Measurements from ENCODE around the gene EPG5. TPM values are rescaled to one million over a fixed set of nuclear protein-coding genes. Genes with fewer than 3 reads are reported as not detected.

The EPG5 gene
- total and polyA plus RNA-seq, 9 of the 15 experiments (the other 6 are each of a cell fraction or from before 2014, with no cell fraction given), result 1.3 to 10.7 (median 5.2) TPM

- TF ChIP-seq CSDE1 (IDR thresholded peaks at IDR 0.05), result no peak
- no peak for TF ChIP-seq COPS2 (conservative IDR thresholded peaks at IDR 0.05)
- TF ChIP-seq, protein P1, sequence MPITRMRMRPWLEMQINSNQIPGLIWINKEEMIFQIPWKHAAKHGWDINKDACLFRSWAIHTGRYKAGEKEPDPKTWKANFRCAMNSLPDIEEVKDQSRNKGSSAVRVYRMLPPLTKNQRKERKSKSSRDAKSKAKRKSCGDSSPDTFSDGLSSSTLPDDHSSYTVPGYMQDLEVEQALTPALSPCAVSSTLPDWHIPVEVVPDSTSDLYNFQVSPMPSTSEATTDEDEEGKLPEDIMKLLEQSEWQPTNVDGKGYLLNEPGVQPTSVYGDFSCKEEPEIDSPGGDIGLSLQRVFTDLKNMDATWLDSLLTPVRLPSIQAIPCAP (CRISPR knock-in tag; IDR thresholded peaks at IDR 0.05; ENCODE audit: borderline replicate concordance), result no peak
- TF ChIP-seq ZNF140 (CRISPR knock-in tag; IDR thresholded peaks at IDR 0.05), result no peak
- TF ChIP-seq ZBTB12 (CRISPR knock-in tag; IDR thresholded peaks at IDR 0.05), result no peak
- no peak for TF ChIP-seq ZNF384 (IDR thresholded peaks at IDR 0.05; ENCODE audit: low read depth, low read length)
- no peak for TF ChIP-seq TOE1 (IDR thresholded peaks at IDR 0.05; ENCODE audit: borderline replicate concordance)
- TF ChIP-seq TOE1 (CRISPR knock-in tag; IDR thresholded peaks at IDR 0.05; ENCODE audit: borderline replicate concordance, low read depth), result no peak
- TF ChIP-seq PATZ1 (CRISPR knock-in tag; IDR thresholded peaks at IDR 0.05; ENCODE audit: borderline replicate concordance), result no peak
- TF ChIP-seq, protein P2, sequence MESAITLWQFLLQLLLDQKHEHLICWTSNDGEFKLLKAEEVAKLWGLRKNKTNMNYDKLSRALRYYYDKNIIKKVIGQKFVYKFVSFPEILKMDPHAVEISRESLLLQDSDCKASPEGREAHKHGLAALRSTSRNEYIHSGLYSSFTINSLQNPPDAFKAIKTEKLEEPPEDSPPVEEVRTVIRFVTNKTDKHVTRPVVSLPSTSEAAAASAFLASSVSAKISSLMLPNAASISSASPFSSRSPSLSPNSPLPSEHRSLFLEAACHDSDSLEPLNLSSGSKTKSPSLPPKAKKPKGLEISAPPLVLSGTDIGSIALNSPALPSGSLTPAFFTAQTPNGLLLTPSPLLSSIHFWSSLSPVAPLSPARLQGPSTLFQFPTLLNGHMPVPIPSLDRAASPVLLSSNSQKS (CRISPR knock-in tag; IDR thresholded peaks at IDR 0.05), result no peak
- no peak for TF ChIP-seq KDM2B (CRISPR knock-in tag; IDR thresholded peaks at IDR 0.05)
- TF ChIP-seq RUNX1 (IDR thresholded peaks at IDR 0.05; ENCODE audit: low read depth), result no peak
- TF ChIP-seq NCOR1 (IDR thresholded peaks at IDR 0.05), result no peak
- TF ChIP-seq E2F3 (CRISPR knock-in tag; IDR thresholded peaks at IDR 0.05), result no peak
- TF ChIP-seq ELF2 (CRISPR knock-in tag; IDR thresholded peaks at IDR 0.05), result no peak
- TF ChIP-seq CREBBP (IDR thresholded peaks at IDR 0.05; ENCODE audit: low read depth, low read length), result no peak
- no peak for TF ChIP-seq ZNF124 (CRISPR knock-in tag; IDR thresholded peaks at IDR 0.05)
- TF ChIP-seq SMAD1 (IDR thresholded peaks at IDR 0.05; ENCODE audit: low read depth, low read length, partially characterized antibody), result no peak
- peak; percentile 15; the same call in 1 of the 2 replicates for TF ChIP-seq TAL1 (IDR thresholded peaks at IDR 0.05)
- TF ChIP-seq BMI1 (IDR thresholded peaks at IDR 0.05; ENCODE audit: low read length), result no peak
- TF ChIP-seq ATF1 (CRISPR knock-in tag; IDR thresholded peaks at IDR 0.05), result no peak
- TF ChIP-seq ATF1 (tag; IDR thresholded peaks at IDR 0.05), result no peak
- TF ChIP-seq ZNF354B (CRISPR knock-in tag; IDR thresholded peaks at IDR 0.05), result no peak
- TF ChIP-seq FOXK1 (CRISPR knock-in tag; IDR thresholded peaks at IDR 0.05; ENCODE audit: borderline replicate concordance), result no peak
- TF ChIP-seq ZNF445 (CRISPR knock-in tag; IDR thresholded peaks at IDR 0.05; ENCODE audit: low read depth), result no peak
- no peak for TF ChIP-seq ZNF830 (CRISPR knock-in tag; IDR thresholded peaks at IDR 0.05)
These were observed 138.0 kb downstream of the EPG5 start (continued) for GRCh38 chr18:45828917-45829811.
